HG03135 (cell line): Measurements from ENCODE around the gene TRNP1.
"Not testable (repeated sequence)": the region's sequence is repeated elsewhere in the genome, so short reads cannot be mapped to it uniquely, and the experiment has no call there.

Experiments
- ATAC-seq: cut with Tn5 transposase; IDR thresholded peaks from one replicate; pipeline ENCODE4 v1.9.1; 2021; ENCODE audit warnings: mild to moderate bottlenecking, moderate library complexity; ENCODE audit not compliant: unreplicated experiment

Gene TRNP1

DNA sequence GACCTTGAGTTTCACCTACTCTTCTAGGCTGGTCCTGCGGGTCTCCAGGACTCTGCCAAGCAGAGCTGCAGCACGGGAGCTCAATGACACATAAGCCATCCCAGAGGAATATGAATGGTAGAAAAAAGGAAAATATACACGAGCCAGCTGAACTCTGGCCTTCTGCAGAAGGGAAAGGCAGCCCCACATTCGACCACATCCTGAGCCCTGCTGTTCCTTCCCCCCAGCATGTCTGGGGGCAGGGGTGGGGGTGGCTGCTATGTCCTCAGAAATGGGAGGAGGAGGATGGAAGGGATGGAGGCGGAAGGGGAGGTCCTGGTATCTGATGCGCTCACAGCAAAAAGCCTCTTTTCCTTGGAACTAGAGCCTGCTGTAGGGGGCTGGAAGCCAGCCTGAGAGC, 21.1 kb upstream of the TRNP1 start:
- ATAC-seq = no peak

DNA sequence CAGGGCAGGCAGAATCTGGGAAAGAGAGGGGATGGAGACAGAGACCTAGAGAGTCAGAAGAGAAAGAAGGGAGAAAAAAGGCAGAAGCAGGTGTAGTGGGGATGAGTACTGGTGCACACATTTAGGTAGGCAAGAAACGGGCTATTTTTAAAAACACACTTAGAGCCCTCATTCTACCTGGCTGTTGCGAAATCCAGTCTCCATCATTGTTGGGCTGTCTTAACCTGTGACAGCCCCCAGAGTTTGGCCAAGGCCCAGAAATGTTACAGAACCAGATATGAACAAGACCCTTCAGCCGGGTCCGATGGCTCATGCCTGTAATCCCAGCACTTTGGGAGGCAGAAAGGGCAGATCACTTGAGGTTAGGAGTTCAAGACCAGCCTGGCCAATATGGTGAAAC, 20.7 kb upstream of the TRNP1 start:
- ATAC-seq = no peak

GRCh38 chr1:26976621-26977510, 16.6 kb upstream of the TRNP1 start:
- no peak for ATAC-seq

- ATAC-seq = no peak
Measured at GRCh38 chr1:26978901-26979300, 14.6 kb upstream of the TRNP1 start.

DNA sequence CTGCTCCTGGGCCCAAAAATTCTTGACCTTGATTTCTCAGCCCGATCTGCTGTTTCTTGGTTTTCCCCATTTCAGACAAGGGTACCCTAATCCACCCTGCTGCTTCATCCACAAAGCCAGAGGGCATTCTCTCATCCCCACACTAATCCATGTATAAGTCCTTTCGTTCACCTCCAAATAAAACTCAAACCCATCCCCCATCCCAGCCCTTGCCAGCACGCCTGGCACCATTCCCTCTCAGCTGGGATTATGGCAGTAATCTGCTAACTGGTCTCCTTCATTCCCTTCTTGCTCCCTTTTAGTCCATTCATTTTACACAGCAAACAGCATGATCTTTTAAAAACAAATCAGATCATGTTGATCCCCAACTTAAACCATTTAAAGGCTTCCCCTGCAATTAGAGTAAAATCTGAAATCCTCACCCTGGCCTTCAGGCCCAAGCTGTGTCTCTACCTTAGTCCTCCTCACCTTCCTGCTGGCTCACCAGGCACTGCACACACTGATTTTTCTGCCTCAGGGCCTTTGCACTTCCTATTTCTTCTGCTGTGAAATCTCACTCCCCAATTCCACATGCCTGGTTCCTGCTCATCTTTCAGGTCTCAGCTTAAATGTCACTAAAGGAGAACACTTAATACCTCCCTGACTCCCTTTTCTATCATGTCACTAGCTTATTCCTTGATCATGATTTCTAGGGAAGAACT, 12.2 kb upstream of the TRNP1 start:
- no peak for ATAC-seq

DNA sequence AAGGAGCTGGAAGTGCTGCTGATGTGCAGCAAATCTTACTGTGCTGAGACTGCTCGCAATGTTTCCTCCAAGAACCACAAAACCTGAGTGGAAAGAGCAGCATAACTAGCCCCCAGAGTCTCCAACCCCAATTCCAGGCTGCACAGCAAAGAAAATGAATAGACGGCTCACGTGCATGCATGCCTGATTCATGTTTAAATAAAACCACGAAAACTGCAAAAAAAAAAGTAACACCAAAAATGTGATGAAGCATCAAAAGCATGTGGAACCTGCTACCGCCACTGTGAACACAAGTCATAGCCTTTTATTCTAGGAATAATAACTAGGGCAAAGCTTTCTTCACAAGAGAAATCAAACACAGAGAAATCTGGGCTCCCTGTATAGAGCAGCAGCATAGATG, 9.6 kb upstream of the TRNP1 start:
- no peak for ATAC-seq

- no peak for ATAC-seq
Measured at GRCh38 chr1:26984291-26984690, 9.2 kb upstream of the TRNP1 start.

- ATAC-seq = no peak
Measured at GRCh38 chr1:26986658-26987057, 6.8 kb upstream of the TRNP1 start.

GRCh38 chr1:26989403-26990109, 3.9 kb upstream of the TRNP1 start:
- ATAC-seq = not testable (repeated sequence)

- ATAC-seq = no peak
Measured at GRCh38 chr1:26991310-26992116, 2.0 kb upstream of the TRNP1 start.

- ATAC-seq = no peak
Measured at GRCh38 chr1:26994020-26994786, 711 bp downstream of the TRNP1 start.

DNA sequence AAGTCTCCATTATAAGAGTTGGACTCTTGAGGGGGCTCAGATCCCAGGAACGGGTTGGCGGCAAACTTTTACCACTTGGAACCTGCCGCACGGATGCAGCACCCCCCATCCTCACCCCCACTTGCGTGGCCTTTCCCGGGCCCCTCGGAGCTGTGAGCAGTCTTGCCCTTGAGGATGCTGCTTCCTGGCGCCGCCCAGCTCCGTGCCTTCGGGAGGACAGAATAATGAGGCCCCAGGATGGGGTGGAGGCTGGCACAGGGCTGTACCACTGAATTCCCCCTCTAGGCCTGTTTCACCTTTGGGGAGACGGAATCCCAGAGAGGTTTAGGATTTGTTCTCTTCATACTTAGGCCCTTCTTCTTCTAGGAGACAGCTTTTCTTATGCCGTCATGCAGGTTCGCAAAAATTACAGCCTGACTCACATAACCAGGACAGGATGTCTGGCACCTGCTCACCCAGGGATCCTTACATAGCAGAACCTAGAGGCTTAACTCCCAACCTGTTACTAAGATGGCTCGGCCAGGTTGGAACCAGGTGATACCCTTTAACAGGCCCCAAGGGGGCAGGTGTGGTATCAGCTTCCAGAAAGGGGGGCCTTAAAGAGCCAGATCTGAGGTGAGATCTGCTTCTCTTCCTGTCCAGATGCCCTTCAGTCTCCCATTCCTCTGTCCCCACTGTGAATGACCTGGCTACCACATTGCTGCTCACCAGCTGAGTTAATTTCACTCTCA, 1.5 kb downstream of the TRNP1 start:
- no peak for ATAC-seq

DNA sequence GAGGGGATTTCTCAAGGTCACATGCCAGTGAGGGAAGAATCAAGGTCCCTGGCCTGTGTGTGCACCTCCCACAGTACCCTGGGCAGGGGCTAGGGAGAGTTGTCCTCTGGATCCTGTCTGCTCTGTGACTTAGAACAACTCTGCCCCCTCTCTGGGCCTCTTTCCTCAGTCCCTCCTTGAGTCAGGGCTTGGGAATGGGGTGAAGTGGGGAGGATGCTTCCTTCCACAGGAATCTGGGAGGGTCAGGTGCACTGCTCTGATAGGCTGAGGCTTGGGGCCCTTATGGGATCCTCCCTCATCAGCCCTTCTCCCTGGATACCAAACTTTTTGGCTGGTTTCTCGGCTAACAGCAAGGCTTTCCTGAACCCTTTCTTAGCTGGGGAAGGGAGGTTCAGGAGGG, 2.5 kb downstream of the TRNP1 start:
- no peak for ATAC-seq

DNA sequence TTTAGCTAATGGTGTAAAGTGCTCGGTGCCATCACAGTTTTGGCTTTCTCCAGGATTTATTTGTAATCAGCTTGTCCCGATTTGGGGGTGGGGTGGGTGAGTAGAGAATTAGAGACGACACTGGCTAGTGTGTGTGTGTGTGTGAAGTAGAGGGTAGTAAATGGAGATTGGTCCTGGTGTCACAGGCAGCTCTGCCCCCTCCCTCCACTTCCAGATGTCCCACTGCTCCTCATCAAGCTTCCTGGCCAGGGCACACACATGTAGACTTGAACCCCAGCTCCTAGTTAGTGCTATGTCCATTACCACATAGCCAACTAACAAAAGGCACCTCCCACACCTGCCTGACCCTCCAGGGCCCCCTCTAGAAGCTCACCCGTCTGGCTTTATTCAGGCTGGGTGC, 3.2 kb downstream of the TRNP1 start:
- no peak for ATAC-seq

DNA sequence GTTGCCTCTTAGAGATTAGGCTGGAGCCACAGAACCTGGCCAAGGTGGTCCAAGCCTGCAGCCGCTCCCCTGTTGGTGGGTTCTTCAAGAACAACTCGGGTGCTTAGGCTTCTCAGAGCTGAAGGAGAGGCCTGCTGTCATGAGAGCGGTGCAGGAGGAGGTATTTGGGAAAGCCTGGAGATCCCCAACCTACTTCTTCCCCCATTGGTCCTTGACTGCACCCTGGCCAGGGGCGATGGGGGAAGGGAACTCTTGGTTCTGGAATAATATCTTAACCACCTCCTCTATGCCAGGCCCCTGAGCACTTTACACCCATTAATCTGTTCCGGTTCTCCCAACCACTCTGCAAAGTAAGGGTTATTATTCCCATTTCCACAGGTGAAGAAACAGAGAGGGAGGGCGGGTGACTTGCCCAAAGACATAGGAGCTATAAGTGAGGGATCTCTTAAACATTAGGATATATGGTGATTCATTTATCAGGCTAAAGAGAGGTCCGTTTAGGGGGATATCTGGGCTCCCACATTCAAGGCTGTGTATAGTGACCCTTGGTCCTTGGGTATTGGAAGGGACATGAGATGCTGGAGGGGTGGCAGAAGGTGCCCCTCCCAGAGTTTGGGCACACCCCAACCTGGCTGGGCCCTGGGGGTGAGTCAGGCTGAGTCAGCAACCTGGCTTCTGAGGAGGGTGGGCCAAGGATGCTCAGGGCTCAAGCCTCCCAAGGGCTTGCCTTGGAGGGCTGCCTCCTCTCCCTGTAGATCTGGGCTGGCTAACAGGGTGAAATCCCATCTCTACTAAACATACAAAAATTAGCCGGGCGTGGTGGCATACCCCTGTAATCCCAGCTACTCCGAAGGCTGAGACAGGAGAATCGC, 5.2 kb downstream of the TRNP1 start:
- ATAC-seq = no peak

DNA sequence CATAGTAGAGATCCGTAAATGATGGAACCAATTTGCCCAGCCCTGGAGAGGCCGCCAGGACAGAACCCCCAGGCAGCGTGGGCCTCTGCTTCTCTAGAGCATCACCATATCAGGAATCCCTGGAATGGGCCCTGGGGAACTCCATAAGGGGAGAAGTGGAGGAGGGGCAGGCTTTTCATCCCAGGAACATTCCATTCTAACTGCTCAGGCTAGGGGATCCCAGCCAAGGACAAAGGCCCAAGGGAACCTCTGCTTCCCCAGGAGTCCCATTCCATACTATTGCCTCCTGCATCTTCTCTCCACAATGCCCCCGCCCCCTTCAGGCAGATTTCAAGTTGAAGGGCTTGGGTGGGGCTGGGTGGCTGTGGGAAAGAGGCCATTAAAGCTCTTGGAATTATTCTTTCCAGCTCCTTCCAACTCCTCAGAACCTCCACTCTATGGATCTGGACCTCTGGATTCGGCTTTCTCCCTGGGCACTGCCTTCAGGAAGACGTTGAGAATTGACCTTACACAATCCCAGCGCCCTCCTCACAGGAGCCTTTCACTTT, 6.0 kb downstream of the TRNP1 start:
- ATAC-seq = no peak

DNA sequence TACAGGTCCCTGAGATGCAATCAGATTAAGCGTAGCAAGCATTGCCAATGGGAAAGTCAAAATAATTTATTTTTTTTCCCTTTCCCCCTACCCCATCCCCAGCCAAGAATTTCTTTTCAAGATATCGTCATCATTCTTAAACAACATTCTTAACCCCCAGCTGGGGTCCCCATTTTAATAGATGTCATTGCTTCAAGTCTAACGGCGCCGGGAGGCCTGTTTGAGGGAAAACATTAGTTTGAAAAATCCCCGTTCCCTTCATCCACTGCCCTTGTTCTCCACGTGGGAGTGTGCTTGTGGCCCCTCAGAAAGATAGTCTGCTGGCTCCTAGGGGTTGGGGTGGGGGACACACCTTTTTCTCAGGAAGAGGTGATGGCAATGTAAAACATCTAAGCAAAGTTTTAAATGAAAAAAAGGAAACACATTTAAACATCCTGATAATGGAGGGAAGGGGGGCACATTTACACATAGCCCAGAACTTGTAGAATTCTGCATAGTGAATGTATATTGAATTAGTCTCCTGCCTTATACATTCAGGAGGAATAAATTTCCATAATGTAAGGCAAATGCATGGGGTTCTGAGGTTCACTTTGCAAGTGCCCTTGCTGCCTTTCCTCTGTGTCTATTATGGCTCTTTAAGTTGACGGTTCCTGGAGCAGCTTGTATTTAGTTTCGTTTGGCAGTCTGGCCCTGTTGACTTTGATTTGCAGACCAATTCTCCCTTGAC, 6.8 kb downstream of the TRNP1 start:
- ATAC-seq = no peak
